GM18505 (cell line): ENCODE results near the gene SLC1A2.

Experiments
- ATAC-seq: cut with Tn5 transposase; IDR thresholded peaks from one replicate; pipeline ENCODE4 v1.9.1; 2021; ENCODE audit not compliant: unreplicated experiment
- POLR2A ChIP-seq: IDR thresholded peaks from 4 replicates; pipeline ENCODE4 v1.6.1; 2011; ENCODE audit warnings: borderline replicate concordance; ENCODE audit not compliant: insufficient read depth, insufficient read length; ENCODE audit errors: extremely low read depth

Gene SLC1A2

GRCh38 chr11:35419184-35419829 is at the start of gene SLC1A2:
Gene SLC1A2 (minus strand): TSS chr11:35419558. CDS start chr11:35418966, 592 bp downstream.
- TF ChIP-seq POLR2A, result no peak
- no peak for ATAC-seq

- TF ChIP-seq POLR2A, result no peak
- no peak for ATAC-seq
These were observed 46.7 kb upstream of the SLC1A2 start for GRCh38 chr11:35466058-35466457.

GRCh38 chr11:35464308-35464707 is 45.0 kb upstream of the SLC1A2 start:
- no peak for TF ChIP-seq POLR2A
- ATAC-seq, result no peak

GRCh38 chr11:35463331-35463751 is 44.0 kb upstream of the SLC1A2 start:
- no peak for TF ChIP-seq POLR2A
- no peak for ATAC-seq

GRCh38 chr11:35461917-35462538 is 42.7 kb upstream of the SLC1A2 start:
- no peak for ATAC-seq
- TF ChIP-seq POLR2A, result no peak

- no peak for TF ChIP-seq POLR2A
- no peak for ATAC-seq
These were observed 40.1 kb upstream of the SLC1A2 start for GRCh38 chr11:35459489-35459888.

GRCh38 chr11:35458846-35459245 is 39.5 kb upstream of the SLC1A2 start:
- TF ChIP-seq POLR2A, result no peak
- ATAC-seq, result no peak

- TF ChIP-seq POLR2A, result no peak
- no peak for ATAC-seq
These were observed 35.0 kb upstream of the SLC1A2 start for GRCh38 chr11:35454362-35454761.

GRCh38 chr11:35436581-35437250 is 17.4 kb upstream of the SLC1A2 start:
- no peak for TF ChIP-seq POLR2A
- no peak for ATAC-seq

- no peak for TF ChIP-seq POLR2A
- no peak for ATAC-seq
These were observed 14.2 kb upstream of the SLC1A2 start for GRCh38 chr11:35433588-35433987.

GRCh38 chr11:35432464-35432863 is 13.1 kb upstream of the SLC1A2 start:
- no peak for TF ChIP-seq POLR2A
- no peak for ATAC-seq

GRCh38 chr11:35427071-35427470 is 7.7 kb upstream of the SLC1A2 start:
- TF ChIP-seq POLR2A, result no peak
- ATAC-seq, result no peak

- no peak for TF ChIP-seq POLR2A
- ATAC-seq, result no peak
These were observed 7.0 kb upstream of the SLC1A2 start for GRCh38 chr11:35426351-35426750.
